ENCODE data around the gene CD300LD.
"Not testable (repeated sequence)": the region's sequence is repeated elsewhere in the genome, so short reads cannot be mapped to it uniquely, and the experiment has no call there.

CD300LD gene

GRCh38 chr17:74573169-74573568 lies 18.9 kb downstream of the CD300LD start:
- no peak for DNase-seq (ENCODE audit: low read depth, low spot score)

- DNase-seq (ENCODE audit: low read depth, low spot score), result no peak
Measured at GRCh38 chr17:74571621-74572270, 20.3 kb downstream of the CD300LD start.

- no peak for DNase-seq (ENCODE audit: low read depth, low spot score)
Measured at GRCh38 chr17:74569020-74570003, 22.8 kb downstream of the CD300LD start.

GRCh38 chr17:74568106-74568873 lies 23.8 kb downstream of the CD300LD start:
- no peak for DNase-seq (ENCODE audit: low read depth, low spot score)

- no peak for DNase-seq (ENCODE audit: low read depth, low spot score)
Measured at GRCh38 chr17:74567397-74567796, 24.7 kb downstream of the CD300LD start, which contains the start of gene CD300H. Gene CD300H, minus strand, starts transcription at chr17:74567509.

GRCh38 chr17:74566132-74566753 lies 25.8 kb downstream of the CD300LD start:
- DNase-seq (ENCODE audit: low read depth, low spot score), result no peak

GRCh38 chr17:74565126-74565525 lies 27.0 kb downstream of the CD300LD start:
- no peak for DNase-seq (ENCODE audit: low read depth, low spot score)

- DNase-seq (ENCODE audit: low read depth, low spot score), result no peak
Measured at GRCh38 chr17:74563358-74563757, 28.7 kb downstream of the CD300LD start.

GRCh38 chr17:74561586-74561985 lies 30.5 kb downstream of the CD300LD start:
- no peak for DNase-seq (ENCODE audit: low read depth, low spot score)

GRCh38 chr17:74558882-74559519 lies 33.1 kb downstream of the CD300LD start:
- DNase-seq (ENCODE audit: low read depth, low spot score), result no peak

- DNase-seq (ENCODE audit: low read depth, low spot score), result not testable (repeated sequence)
Measured at GRCh38 chr17:74558402-74558801, 33.7 kb downstream of the CD300LD start.

GRCh38 chr17:74555427-74555940 lies 36.6 kb downstream of the CD300LD start:
- DNase-seq (ENCODE audit: low read depth, low spot score), result no peak

- DNase-seq (ENCODE audit: low read depth, low spot score), result no peak
Measured at GRCh38 chr17:74554909-74555308, 37.2 kb downstream of the CD300LD start.

GRCh38 chr17:74552037-74552436 lies 40.0 kb downstream of the CD300LD start:
- DNase-seq (ENCODE audit: low read depth, low spot score), result no peak

GRCh38 chr17:74550602-74551001 lies 41.5 kb downstream of the CD300LD start:
- DNase-seq (ENCODE audit: low read depth, low spot score), result no peak

- DNase-seq (ENCODE audit: low read depth, low spot score), result no peak
Measured at GRCh38 chr17:74549343-74549742, 42.7 kb downstream of the CD300LD start.

- no peak for DNase-seq (ENCODE audit: low read depth, low spot score)
Measured at GRCh38 chr17:74547736-74548135, 44.3 kb downstream of the CD300LD start.

GRCh38 chr17:74547264-74547663 lies 44.8 kb downstream of the CD300LD start:
- no peak for DNase-seq (ENCODE audit: low read depth, low spot score)

- DNase-seq (ENCODE audit: low read depth, low spot score), result no peak
Measured at GRCh38 chr17:74546586-74546985, 45.5 kb downstream of the CD300LD start.

- no peak for DNase-seq (ENCODE audit: low read depth, low spot score)
Measured at GRCh38 chr17:74545843-74546230, 46.2 kb downstream of the CD300LD start, which contains the start of gene CD300C. Gene CD300C, minus strand, starts transcription at chr17:74546115. Its CDS starts 333 bp downstream, at chr17:74545782.
